GM21447 (cell line): ENCODE results near the gene RTL10.
"Not testable (repeated sequence)": the region's sequence is repeated elsewhere in the genome, so short reads cannot be mapped to it uniquely, and the experiment has no call there.

Experiments used
- ATAC-seq: cut with Tn5 transposase; IDR thresholded peaks from one replicate; pipeline ENCODE4 v1.9.1; 2021; ENCODE audit not compliant: unreplicated experiment

Gene RTL10

DNA sequence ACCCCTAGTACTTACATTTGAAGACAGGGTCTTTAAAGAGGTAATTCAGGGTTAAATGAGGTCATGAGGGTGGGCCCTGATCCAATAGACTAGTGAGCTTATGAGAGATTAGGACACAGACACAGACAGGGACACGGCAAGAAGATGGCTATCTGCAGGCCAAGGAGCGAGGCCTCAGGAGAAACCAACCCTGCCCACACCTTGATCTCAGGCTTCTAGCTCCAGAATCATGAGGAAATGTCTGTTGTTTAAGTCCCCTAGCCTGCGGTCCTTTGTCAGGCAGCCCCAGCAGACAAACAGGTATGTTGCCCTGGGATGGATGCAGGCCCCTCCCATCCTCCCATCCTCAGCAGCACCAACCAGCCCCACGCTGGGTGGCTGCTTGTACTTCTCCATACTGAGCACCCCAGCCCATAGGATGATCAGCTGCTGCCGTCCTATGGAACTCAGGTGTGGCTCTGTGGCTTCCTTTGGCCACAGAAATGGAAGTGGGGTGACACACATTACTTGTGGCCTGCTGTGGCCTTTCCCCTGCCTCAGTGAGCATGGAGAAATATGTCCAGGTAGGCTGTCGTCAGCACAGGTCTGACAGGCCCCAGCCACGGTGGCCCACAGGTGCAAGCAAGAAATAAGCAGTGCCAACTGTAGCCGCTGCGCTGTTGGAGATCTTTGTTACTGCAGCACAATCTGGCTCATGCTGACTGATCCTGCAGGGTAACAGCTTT lies 7.9 kb downstream of the RTL10 start:
- no peak for ATAC-seq

GRCh38 chr22:19845054-19845722 lies 9.5 kb downstream of the RTL10 start:
- ATAC-seq, result no peak

DNA sequence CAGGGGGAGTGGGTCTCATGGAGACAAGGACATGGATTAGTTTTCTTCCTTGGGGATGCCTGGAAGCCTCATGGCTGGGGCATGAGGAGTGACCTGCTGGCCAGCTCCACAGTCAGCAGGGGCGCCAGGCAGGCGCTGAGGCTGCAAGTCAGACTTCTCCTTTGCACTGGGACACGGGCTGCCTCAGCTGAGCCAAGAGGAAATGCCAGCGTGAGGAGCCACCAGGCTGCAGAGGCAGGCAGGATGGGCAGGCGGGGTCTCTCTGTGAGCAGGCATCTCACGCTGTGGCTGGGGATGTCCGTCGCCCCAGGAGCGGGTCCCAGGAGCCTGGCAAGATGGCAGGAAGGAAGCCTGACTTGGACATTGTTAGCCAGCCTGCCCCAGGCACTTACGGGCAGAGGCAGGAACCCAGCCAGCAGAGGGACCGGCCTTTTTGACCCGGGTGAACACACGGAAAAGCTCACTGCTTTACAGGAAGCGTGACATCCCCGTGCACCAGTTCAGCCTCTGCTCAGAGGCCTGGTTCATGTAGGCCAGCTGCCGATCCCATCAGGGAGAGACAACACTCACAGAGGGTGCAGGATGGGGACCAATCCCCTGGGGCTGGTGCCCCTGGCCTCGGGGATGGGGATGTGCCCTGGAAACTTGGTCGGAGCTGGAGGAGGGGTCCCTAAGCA lies 10.2 kb downstream of the RTL10 start:
- no peak for ATAC-seq

- ATAC-seq, result no peak
Observed at GRCh38 chr22:19843857-19844376, 10.8 kb downstream of the RTL10 start.

DNA sequence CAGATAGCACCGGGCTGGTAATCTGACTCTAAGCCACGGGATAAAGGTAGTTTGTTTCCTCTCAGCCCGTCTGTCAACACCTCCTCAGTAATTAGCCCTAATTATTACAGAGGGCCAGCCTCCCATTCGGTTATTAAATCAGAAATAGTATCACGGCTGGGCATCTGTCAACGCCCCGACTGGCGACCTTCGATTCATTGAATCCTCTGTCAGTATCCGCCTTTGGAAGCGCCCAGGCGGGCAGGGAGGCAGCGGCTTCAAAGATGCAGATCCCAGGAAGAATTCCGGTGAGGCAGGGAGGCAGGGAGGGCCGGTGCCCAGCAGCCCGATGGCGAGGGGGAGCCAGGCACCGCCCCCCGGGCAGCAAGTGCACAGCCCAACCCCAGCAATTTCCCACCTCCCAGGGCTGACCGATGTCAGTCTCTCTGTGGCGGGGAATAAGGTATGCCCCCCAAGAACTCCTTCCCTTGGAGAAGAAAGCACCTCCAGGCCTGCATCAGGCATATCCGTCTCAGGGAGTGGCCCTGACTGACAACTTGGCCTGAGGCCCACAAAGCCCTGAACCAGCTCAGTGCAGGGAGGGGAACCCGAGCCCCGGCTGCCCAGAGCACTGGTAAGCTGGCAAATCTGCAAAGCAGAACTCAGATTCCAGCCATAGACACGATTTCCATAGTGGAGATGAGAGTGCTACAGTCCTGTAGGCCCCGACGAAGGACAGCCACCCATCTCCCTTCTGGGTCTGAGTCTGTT lies 11.4 kb downstream of the RTL10 start:
- no peak for ATAC-seq

DNA sequence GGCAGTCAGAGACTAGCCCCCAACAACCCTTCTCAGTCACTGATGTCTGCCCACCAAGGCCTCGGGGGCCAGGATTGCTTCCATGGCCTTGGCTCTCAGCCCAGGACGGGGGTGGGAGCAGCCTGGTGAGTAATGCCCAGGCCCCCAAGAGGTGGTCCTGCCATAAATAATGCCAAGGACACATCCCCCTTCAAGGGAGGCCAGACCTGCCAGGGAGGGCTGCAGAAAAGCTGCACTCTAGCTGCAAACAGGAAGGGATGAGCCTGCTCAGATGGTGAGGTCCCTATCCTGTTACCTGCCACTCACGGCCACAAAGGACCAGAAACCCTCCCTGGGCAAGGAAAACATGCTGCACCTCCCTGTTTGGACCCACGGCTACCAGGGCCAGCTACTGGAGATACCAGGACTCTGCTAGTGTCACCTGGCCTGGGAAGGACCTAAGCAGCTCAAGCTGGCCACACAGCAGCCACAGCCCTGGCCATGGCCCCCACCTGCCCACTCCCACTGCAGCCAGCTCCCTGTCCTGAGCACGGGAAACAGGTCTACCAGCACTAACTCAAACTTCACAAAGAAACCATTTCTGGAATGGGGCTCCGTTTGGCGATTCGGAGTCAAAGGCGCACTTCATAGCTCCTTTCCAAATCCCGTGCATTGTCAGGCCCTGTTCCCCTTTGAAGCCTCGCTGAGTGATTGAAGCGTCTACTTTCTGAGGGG lies 12.1 kb downstream of the RTL10 start:
- no peak for ATAC-seq

DNA sequence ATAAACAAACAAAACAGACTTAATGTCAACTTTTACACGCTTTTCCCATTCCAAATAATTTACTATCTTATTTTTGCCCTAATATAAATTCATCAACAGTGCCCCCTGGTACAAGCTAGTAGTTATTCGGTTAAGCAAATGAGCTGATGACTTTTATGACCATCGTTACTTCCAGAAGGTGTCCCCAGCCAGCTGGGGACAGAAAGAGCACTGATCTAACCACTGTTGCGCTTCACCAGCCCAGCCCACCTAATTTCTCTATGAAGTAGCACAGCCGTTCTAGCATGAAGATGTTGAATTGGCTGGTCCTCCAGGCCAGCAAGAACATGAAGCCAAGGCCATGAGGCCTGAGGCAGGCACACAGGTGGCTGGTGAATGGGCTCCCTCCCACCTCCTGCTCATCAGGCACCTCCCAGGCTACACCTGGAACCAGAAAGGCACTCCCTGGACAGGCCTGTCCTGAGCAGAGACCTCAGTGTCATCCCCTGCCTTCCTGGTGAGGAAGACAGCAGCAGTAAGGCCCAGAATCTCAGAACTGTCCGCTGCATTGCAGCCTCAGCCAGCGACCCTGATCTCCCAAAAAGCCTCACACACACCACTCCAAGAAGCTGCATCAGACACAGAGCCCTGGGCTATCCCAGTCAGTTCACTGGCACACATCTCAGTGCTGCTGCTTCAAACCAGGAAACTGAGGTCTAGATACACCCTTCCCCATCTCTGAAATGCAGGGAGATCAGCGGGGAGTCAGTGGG lies 12.9 kb downstream of the RTL10 start:
- ATAC-seq, result no peak

DNA sequence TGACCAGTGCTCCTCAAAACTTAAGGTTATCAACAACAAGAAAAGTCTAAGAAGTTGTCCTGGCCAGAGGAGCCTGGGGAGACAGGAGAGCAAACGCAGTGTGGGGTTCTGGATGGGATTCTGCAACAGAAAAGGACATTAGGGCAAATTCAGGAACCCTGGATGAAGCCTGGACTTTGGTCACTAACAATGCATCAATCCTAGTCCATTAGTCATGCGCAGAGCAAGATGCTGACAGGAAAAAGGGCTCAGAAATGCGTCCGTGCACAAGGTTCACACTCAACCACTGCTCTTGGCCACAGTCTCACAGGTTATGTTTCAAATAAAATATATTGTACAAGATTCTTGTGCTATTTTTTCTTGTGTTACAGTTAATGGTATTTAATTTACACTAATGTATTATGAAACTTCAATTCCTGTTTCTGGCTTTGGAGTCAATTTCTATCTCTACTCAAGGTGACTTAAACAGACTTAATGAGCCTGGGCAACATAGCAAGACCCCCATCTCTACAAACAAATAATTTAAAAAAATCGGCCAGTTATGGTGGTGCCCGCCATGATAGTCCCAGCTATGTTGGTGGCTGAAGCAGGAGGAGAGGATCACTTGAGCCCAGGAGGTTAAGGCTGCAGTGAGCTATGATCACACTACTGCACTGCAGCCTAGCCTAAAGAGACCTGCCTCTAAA lies 13.6 kb downstream of the RTL10 start:
- ATAC-seq, result no peak

DNA sequence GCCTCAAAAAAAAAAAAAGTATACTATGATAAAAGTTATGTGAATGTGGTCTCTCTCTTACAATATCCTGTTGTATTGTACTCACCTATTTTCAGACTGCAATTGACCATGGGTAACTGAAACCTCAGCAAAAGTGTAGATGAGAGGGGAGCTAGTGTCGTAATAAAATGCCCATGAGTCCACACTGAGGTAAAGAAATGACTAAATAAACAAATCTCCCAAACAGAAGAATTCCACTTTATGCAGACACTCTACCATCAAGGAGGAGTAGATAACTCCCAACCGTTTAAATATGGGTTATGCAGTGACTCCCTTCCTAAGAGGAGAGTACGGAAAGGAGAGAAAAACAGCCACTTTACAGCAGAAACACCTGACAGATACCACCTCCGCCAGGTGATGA lies 14.6 kb downstream of the RTL10 start:
- ATAC-seq, result no peak

- ATAC-seq, result no peak
Observed at GRCh38 chr22:19837915-19838314, 16.8 kb downstream of the RTL10 start.

GRCh38 chr22:19836512-19836911 lies 18.2 kb downstream of the RTL10 start:
- ATAC-seq, result no peak

GRCh38 chr22:19834599-19834998 lies 20.1 kb downstream of the RTL10 start:
- no peak for ATAC-seq

GRCh38 chr22:19833327-19833726 lies 21.3 kb downstream of the RTL10 start:
- ATAC-seq, result not testable (repeated sequence)

DNA sequence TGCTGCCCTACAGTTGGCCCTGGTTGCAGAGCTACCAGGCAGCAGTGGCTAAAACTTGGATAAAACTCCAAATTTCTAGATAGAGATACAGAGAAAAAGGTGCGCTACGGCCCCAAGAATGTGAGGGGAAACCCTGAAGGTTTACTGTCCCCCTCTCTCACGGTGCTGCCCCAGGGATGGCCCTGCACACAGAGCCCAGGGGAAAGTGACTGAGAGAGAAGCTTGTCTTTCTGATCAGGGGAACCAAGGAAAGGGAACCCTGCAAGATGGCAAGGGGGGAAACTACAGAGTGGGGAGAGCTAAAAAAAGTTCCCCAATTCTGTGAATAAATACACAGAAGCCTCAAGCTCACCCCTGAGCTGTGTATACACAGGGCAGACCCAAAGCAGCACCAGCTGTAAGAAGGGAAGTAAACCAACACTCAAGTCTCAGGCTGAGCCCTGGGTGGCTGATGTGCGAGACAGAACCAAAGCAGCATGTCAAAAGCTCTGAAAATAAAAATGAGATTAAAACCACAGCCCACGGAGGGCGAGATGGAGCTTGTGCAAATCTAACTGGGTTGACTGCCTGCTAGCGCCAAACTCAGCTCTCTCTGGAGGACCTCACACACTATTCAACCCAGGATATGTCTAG lies 22.1 kb downstream of the RTL10 start:
- no peak for ATAC-seq

GRCh38 chr22:19831979-19832378 lies 22.7 kb downstream of the RTL10 start:
- not testable (repeated sequence) for ATAC-seq

DNA sequence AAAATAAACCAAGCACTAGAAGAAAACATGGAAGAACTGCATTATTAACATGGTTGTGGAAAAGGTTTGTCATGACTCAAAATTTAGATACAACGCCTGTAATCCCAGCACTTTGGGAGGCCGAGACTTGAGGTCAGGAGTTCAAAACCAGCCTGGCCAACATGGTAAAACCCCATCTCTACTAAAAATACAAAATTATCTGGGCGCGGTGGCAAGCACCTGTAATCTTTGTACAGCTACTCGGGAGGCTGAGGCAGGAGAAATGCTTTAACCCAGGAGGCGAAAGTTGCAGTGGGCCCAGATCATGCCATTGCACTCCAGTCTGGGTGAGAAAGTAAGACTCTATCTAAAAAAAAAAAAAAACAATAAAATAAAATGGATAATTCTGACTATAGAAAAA lies 23.7 kb downstream of the RTL10 start:
- ATAC-seq, result no peak

DNA sequence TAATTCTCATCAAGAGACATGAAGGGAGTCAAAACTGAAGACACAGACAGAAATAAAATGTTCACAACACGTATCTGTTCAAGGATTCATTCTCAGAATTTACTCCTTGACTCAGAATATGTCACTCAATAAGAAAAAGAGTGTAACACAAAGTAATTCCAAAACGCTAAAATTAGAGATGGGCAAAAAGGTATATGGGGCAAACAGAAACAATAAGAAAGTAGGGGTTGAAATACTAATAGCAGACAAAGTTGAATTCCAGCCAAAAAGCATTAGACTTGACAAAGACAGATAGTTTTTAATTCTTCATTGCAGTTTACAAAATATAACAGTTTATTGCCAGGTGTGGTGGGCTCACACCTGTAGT lies 26.7 kb downstream of the RTL10 start:
- no peak for ATAC-seq

GRCh38 chr22:19827341-19828034 lies 27.2 kb downstream of the RTL10 start:
- ATAC-seq, result no peak
